HG03457 (cell line): ENCODE results near the gene PCDH19.
"Not testable (repeated sequence)": the region's sequence is repeated elsewhere in the genome, so short reads cannot be mapped to it uniquely, and the experiment has no call there.

Experiments
- ATAC-seq: cut with Tn5 transposase; IDR thresholded peaks from one replicate; pipeline ENCODE4 v1.9.1; 2021; ENCODE audit warnings: moderate number of reproducible peaks; ENCODE audit not compliant: unreplicated experiment

The PCDH19 gene, protein sequence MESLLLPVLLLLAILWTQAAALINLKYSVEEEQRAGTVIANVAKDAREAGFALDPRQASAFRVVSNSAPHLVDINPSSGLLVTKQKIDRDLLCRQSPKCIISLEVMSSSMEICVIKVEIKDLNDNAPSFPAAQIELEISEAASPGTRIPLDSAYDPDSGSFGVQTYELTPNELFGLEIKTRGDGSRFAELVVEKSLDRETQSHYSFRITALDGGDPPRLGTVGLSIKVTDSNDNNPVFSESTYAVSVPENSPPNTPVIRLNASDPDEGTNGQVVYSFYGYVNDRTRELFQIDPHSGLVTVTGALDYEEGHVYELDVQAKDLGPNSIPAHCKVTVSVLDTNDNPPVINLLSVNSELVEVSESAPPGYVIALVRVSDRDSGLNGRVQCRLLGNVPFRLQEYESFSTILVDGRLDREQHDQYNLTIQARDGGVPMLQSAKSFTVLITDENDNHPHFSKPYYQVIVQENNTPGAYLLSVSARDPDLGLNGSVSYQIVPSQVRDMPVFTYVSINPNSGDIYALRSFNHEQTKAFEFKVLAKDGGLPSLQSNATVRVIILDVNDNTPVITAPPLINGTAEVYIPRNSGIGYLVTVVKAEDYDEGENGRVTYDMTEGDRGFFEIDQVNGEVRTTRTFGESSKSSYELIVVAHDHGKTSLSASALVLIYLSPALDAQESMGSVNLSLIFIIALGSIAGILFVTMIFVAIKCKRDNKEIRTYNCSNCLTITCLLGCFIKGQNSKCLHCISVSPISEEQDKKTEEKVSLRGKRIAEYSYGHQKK (N-terminal part only)

DNA sequence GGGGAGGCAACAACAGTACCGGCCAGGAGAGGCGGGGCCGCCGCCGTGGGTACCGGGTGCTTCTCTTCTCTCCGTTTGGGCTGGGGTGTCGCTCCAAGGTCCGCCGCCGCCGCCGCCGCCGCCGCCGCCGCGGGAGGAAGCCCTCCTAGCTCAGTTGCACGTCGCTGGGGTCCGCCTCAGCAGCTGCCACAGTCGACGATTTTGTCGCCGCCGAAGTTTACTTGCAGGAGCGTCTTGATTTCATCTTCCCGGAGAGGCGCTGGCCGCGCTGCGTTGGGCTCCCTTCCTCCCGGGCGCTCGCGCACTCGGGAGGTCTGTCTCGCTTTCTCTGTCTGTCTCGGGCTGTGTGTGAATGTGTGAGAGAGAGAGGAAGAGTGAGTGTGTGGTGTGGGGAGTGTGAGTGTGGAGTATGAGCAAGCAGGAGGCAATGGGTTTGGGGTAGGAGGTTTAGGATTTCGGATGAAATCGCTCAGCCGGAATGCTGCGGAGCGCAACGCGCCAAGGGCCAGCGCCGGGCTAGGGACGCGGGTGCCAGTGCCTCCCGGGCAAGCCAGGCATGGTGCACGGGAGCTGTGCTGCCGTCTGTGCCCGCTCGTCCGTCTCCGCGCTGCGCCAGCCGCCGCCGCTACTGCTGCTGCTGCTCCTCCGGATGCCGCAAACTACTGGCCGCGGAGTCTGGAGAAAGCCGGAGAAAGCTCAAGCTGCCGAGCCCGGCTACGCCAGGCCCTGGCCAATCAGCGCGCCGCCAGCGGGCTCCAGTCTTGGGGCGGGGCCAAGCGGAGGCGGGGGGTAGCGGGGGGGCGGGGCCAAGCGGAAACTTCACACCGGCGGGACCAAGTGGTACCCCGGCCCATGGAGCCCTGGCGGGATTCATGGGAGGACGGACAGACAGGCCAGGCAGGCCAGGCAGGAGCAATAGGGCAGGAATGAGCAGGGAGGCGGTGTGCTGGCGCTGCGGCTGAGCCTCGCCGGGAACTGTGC, at the start of gene PCDH19:
TSS of gene PCDH19 (minus strand) at position 664 of the 981 bp plus-strand sequence. CDS start 1,676 bp downstream, outside the sequence.
- no peak for ATAC-seq

DNA sequence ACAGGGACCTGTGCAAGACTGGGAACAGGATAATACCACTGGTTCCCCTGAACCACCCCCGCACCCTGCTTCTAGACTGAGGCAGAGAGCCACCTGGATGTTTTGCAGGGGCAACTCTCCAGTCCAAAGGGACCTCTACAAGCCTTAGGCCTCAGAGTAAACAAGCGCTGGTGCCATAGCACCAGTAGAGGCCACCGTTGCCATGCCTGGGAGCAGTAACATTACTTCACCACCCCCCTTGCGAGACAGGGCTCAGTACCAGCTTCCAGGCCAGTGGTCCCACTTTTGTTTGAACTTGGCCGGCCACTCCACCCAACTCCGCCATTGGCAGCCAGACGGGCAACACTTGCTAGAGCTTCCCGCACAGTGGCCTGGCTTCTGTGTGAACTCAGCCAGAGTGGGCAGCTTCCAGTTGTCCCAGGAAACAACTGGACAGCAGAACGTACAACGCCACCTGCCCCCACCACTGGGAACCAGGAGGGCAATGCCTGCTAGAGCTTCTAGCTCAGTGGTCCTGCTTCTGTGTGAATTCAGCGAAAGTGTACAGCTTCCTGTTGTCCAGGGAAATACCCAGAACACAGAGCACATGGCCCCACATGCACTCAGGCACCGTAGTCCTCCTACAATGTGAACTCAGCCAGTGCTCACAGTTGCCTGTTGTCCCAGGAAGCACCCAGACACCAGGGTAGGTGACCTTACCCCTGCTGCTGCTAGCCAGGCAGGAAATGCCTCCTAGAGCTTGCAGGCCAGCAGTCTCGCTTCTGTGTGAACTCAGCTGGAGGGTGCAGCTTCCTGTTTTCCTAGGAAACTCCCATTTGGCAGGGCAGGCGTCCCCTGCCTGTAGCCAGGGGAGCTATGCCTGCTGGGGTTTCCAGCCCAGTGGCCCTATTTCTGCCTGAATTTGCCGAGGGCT, 39.9 kb upstream of the PCDH19 start:
- ATAC-seq = no peak

DNA sequence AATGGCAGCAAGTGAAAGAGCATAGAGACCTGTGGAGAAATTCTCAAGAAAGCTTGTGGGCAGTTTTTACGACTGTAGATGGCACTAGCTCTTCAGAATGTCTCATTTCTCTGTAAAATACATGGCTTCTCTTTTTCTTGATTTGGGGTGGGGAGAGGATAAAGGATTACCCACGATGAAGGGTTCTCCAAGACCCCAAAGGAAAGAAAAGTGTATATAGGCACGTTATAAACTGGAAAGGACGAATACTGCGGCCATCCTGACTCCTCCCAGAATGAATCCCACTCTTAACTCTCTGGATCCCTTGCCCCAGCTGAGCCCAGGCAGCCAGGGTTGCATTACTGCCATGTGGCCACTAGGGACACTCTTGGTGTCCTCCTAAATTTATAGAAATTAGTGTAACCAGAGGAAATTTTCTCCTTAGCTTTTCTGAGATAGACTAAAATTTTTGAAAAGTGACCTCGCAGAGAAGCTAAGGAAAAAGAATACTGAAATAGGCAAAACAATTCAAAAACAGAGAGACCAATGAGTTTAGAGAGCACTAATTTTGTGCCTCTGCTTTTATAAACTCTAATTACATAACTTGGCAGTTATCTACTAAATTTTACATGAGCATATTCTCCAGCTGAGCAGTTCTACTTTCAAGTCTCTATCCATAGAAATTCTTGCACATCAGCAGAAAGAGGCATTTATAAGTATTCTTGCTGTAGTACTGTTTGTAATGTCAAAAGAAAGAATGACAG, 37.8 kb upstream of the PCDH19 start:
- no peak for ATAC-seq

DNA sequence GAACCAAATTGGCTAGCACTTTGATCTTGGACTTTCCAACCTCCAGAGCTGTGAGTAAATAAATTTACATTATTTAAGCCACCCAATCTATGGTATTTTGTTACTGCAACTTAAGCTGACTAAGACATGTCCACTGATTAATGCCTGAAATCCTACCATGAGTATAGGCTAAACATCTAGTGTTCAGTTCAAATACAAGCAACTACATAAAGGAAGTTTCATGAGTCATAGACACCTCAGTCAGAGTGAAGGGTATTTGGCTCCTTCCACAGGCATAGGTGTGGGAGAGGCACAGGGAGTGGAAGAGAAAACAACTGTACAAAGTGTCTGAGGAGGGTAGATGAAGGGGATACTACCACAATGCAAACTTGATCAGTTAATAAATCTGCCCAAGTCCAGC, 35.5 kb upstream of the PCDH19 start:
- no peak for ATAC-seq

DNA sequence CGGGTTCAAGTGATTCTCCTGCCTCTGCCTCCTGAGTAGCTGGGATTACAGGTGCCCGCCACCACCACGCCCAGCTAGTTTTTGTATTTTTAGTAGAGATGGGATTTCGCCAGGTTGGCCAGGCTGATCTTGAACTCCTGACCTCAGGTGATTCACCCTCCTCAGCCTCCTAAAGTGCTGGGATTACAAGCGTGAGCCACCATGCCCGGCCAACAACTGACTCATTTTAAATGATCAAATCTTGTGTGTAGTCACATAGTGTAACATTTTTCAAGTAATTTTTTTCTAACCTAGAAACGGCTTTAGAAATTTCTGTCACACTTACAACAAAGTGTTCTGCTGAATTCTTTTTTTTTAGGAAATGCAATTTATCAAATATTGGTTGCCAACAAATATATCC, 31.2 kb upstream of the PCDH19 start:
- not testable (repeated sequence) for ATAC-seq

DNA sequence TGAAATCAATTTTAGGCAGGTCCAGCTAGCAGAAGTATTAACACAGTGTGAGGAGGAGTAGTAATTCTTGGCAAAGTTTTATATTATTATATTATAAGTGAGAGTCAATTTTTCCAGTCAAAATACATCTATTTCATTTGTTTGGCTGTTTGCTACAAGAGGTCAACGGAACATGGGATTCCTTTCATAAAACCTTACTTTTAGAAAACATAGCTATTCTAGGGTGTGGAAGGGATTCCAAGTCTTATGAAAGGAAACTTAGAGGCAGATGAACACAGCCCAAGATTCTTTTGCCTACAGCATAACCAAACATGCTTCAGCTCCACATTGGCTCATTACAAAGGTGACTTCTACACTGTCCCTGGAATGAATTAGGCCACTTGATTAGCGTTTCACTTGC, 29.9 kb upstream of the PCDH19 start:
- ATAC-seq = no peak

DNA sequence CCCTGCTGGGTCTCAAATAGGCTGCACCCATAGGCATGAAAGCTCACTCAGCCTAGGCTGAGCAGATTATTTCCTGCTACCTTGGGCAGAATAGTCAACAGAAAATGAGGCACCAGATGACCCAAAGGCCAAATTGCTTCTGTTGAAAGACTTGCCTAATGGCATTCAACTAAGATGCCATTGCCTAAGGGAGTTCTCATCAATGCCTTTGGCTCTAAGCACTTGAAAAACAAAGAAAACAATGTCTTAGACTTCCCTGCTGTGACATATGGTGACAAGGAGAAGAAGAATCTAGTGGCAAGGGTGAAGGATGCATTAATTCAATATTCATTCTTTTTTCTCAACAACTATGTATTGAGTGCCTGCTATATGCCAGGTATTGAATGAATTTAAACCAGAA, 25.7 kb upstream of the PCDH19 start:
- ATAC-seq = no peak

DNA sequence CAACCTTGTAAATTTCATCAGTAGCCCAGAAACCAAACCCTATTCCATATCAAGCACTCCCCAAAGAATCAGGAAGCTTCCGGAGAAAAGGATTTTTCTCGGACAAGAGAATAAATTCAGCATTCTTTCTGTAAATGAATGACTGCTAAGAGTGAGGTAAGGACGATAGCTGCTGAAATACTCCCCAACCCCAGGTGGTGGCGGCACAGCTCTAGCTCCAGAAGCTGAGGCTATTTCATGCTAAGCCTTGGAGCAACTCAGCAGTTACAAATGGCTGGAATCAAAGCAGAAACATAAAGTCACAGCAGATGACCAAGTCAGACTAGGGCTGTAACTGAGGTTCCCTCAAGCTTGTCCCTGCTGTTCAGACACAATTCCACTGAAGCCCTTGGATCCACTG, 13.9 kb upstream of the PCDH19 start:
- ATAC-seq = no peak

DNA sequence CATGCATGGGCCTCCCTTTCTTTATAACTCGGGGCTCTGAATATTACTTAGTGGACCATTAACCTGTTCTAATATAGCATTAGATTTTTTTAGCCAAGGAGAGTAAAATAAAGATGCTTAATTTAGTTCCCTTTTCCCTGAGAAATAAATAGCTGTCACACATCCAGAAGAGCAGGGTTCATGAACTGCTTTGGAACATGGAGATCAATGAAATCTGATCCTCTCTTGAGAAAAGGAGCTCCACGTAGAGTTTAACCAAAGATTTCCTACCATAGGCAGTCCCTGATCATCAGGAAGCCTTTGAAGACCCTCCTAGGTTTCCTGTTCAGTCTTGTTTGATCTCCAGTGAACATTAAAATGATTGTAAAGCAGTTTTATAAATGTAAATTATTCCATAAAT, 8.5 kb upstream of the PCDH19 start:
- no peak for ATAC-seq

DNA sequence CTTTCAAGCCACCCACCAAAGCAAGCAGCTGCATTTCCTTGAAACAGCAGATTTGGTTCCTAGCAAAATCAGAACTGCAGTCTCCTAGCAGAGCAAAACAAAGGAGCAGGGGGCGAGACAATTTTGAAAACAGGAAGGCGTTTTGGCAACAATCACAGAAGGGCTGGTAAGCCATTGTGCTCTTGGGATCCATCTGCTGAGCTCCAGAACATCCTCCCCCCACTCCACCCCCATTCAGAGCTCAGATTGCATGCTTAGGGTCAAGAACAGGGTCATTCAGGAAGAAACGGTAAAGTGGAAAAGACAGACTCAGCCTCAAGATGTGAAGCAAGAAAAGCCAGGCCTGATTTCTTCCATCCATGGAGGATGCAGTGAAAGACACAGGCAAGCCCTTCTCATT, 7.6 kb upstream of the PCDH19 start:
- ATAC-seq = no peak

DNA sequence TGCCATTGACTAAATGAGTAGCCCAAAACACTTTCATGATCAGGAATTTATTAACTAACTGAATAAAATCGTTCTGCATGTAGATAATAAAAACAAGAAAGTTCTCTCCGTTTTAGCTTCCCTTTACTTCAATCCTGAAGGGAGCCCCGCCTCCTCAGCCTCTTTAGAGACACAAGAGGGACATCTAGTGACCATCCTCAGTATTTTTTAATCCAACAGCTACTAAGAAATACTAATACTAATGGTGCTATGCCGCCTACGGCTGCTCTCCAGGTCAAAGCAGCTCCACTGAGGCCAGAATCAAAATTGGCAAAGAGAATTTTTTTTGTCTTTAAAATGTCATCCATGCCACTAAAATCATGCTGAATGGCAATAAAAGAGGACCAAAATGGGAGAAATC, 3.2 kb upstream of the PCDH19 start:
- ATAC-seq = no peak

DNA sequence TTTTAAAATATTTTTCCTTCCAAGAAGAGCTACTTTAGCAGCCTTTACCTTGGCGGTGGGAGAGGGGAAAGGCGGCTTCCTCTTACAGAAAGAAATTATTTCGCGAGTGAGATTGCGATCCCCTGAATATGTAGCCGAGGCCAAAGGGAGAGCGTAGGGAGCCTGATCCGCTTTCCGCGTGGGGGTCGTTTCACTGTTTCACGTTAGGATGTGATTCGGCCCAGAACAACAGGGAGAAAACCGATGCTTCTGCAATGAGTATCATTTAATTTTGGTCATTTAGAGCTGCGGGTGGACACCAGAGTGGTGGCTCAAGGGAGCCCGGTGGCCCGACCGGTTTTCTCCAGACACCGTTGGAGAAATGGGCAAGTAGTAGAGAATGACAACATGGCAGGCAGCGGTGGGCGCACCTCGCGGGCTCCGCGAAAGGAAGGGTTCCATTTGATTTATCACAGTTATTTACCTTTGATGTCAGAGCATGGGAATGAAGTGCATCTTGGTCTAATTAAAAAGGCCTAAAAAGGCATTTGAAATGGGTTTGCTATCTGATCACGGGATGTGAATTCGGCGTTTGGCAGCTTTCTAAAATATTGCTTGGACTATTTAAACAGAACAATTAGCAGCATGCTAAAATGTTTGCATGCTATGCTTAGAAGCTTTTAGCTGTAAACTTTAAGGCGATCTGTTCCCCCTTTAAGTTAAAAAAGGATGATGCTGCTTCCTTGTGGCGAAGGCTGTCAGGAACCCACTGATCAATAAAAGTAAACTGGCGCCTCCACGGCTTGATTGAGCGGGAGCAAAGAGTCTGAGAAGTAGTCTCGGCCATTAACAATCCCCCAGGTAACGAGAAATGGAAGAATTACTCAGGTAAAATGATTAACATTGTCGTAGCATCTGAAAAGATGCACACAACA, 2.0 kb upstream of the PCDH19 start:
- no peak for ATAC-seq

DNA sequence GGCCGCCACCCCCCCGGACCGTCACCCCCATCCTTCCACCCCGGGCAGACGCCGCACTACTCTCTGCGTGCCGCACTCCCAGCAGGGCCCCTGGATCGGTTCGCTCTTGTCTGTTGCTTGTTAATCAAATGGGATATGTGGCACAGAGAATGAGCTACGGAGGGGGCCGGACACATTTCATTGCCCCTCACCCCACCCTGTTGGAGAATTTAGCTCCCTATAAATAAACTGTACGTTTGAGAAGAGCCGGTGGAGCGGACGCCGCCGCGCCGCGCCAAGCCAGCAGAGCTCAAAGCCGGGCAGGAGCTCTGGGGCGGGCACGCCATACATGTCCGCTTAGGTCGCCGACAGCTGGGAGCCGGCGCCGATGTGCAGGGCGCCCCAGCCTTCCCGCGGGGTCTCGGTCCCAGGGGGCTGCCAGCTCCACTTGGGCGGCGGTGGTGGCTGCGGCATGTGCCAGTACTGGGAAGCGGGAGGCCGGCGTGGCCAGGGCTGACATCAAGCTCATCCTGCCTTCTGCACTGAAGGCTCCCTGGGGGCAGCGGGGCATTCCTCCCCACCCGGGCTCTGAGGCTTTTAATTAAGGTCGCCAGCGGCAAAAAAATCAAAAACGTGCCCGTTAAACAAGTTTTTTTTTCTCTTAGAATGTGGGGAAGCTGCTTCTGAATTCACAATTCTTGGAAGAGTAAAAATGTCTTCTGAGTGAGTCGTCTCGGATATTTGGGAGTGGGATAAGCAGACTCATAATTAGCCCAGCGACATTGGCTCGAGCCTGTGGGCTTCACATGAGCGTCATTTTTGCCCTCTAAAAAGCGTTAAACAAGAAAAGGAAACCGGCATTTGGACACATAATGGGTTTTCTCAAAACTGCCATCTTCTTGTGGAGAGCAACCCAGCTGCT, 1.1 kb upstream of the PCDH19 start:
- no peak for ATAC-seq

DNA sequence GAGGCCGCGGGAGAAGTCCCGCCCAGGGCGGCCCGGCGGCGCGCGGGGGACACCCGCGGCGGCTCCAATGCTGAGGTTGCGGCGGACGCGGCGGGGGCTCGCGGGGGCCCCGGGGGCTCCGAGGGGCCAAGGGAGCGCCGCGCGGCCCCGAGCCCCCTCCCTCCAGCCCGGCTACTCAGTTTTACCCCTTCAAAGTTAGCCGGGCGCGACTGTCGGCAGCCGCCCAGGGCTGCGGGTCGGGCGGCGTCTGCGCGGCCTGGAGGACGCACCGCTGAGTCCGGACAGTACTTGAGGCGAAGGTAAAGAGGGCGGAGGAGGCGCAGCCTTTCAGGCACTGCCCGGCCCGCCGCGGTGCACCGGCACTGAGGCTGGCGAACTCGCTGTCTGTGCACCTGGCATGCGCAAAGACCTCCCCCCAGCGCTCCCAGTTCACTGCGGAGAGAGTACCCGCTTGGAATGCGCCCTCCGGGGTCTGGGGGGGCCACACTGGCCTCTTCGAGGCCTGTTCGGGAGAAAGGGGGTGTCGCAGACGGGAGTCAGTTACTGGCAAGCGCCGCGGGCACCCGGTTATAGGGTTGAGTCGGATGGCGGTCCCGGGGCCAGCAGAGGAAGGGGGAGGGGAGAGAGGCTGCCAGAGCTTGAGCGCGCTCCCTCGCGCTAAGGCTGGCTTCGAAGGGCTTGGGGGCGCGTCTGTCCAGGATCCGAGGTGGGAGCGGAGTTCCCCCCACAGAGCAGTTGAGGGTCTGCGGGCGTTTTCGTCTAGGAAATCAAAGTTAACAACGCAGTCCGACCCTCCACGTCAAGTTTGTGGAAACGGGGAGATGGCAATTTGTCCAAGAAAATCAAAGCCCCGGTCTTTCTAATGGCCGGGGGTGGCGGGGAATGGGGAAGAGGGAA, 1.1 kb downstream of the PCDH19 start:
- ATAC-seq = no peak

DNA sequence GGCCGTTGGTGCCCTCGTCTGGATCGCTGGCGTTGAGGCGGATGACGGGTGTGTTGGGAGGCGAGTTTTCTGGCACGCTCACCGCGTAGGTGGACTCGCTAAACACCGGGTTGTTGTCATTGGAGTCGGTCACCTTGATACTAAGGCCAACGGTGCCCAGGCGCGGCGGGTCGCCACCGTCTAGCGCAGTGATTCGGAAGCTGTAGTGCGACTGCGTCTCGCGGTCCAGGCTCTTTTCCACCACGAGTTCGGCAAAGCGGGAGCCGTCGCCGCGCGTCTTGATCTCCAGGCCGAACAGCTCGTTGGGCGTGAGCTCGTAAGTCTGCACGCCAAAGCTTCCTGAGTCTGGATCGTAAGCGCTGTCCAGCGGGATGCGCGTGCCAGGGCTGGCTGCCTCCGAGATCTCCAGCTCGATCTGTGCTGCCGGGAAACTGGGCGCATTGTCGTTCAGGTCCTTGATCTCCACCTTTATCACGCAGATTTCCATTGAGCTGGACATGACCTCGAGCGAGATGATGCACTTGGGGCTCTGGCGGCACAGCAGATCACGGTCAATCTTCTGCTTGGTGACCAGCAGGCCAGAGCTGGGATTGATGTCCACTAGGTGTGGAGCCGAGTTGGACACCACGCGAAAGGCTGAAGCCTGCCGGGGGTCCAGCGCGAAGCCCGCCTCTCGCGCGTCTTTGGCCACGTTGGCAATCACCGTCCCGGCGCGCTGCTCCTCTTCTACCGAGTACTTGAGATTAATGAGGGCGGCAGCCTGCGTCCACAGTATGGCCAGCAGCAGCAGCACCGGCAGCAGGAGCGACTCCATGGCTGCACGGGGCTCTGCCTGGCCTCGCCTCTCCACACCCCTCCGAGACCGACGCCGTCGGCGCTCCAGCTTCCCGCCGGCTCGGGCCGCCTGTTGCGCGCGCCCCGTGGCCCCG, 2.0 kb downstream of the PCDH19 start:
- ATAC-seq = no peak
